ENCODE results near the gene BTBD9. TPM values are rescaled to one million over a fixed set of nuclear protein-coding genes. Genes with fewer than 3 reads are reported as not detected.

BTBD9 gene
- total and polyA plus RNA-seq, 5 donors from 2014 or later, result 11.6 to 79.7 (median 16.7) TPM

- Histone ChIP-seq H3K27ac (ENCODE audit: insufficient read depth, low read length, poor library complexity, severe bottlenecking) (no peak overlapping the region), H3K36me3 (ENCODE audit: control insufficient read depth, insufficient read depth, low read length) (peaks cover 20% of the 10 kb centered on the region), H3K27me3 (ENCODE audit: control insufficient read depth, insufficient read depth, low read length) (no peaks in the 10 kb centered on the region), H3K4me1 (ENCODE audit: control insufficient read depth, insufficient read depth, low read length, poor library complexity, severe bottlenecking) (no peaks in the 10 kb centered on the region), H3K9me3 (ENCODE audit: control insufficient read depth in 2 of 2, low read length in 2 of 2) (no peaks in the 10 kb centered on the region), H3K4me3 (ENCODE audit: low read depth, low read length) (no peak overlapping the region)
- no peak for ATAC-seq (ENCODE audit: low read depth in 2 of 2)
- Mint-ChIP-seq H3K9me3 (no peaks in the 10 kb centered on the region), H3K27ac (no peak overlapping the region), H3K4me1 (peaks cover 0 to 9% (median 6%) of the 10 kb centered on the region in 4 donors), H3K4me3 (no peak overlapping the region), H3K27me3 (no peaks in the 10 kb centered on the region), H3K36me3 (peaks cover 43% of the 10 kb centered on the region)
- DNase-seq, result no peak
Measured at GRCh38 chr6:38580030-38580429, 59.7 kb downstream of the BTBD9 start.

DNA sequence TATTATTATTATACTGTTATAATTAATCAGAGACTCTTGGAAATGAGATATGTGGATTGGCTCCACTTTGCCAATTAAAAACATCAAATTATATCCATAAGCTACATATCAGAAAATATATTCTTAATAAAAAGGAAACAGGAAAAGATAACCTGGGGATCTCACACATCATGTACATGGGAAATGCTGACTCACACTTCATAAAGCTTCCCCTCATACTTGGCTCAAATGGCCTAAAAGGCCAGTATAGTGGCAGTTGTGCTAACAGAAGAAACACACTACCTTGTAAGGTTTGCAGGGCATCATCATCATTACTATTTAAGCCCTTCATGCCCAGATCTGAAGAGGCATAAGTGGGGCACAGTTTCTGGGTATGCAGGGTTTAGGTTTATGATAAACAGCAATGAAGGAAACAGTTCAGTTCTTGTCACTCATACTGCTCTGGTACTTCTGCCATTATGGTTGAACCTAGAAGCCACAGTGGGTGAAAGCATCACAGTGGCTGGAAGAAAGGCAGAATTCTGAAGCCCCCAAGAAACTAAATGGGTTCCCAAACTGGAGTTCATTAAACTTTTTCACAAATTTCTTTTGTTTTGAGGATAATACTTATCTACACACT, 60.6 kb downstream of the BTBD9 start:
- no peak for ATAC-seq (ENCODE audit: low read depth in 2 of 2)
- Histone ChIP-seq H3K4me3 (ENCODE audit: low read depth, low read length) (no peak overlapping the region), H3K27me3 (ENCODE audit: control insufficient read depth, insufficient read depth, low read length) (no peaks in the 10 kb centered on the region), H3K27ac (ENCODE audit: insufficient read depth, low read length, poor library complexity, severe bottlenecking) (no peak overlapping the region), H3K4me1 (ENCODE audit: control insufficient read depth, insufficient read depth, low read length, poor library complexity, severe bottlenecking) (no peaks in the 10 kb centered on the region), H3K36me3 (ENCODE audit: control insufficient read depth, insufficient read depth, low read length) (peaks cover 16% of the 10 kb centered on the region), H3K9me3 (ENCODE audit: control insufficient read depth in 2 of 2, low read length in 2 of 2) (no peaks in the 10 kb centered on the region)
- Mint-ChIP-seq H3K27ac (no peak overlapping the region), H3K36me3 (peaks cover 45% of the 10 kb centered on the region), H3K27me3 (no peaks in the 10 kb centered on the region), H3K4me3 (no peak overlapping the region), H3K9me3 (no peaks in the 10 kb centered on the region), H3K4me1 (peaks cover 0 to 9% (median 6%) of the 10 kb centered on the region in 4 donors)
- no peak for DNase-seq

- Mint-ChIP-seq H3K36me3 (peaks cover 50% of the 10 kb centered on the region), H3K9me3 (peaks cover 0 to 1% (median 0%) of the 10 kb centered on the region in 7 donors), H3K27ac (peak overlapping the region in 2 of 3 donors; percentile 66 to 75), H3K27me3 (no peaks in the 10 kb centered on the region), H3K4me1 (peaks cover 5 to 13% (median 10%) of the 10 kb centered on the region in 4 donors), H3K4me3 (no peak overlapping the region)
- DNase-seq (no peak), ATAC-seq (ENCODE audit: low read depth in 2 of 2) (no peak)
- H3K4me3 ChIP-seq (ENCODE audit: low read depth, low read length), result no peak overlapping the region
- no peaks in the 10 kb centered on the region for H3K27me3 ChIP-seq (ENCODE audit: control insufficient read depth, insufficient read depth, low read length)
- no peaks in the 10 kb centered on the region for H3K9me3 ChIP-seq (ENCODE audit: control insufficient read depth in 2 of 2, low read length in 2 of 2)
- peaks cover 15% of the 10 kb centered on the region for H3K36me3 ChIP-seq (ENCODE audit: control insufficient read depth, insufficient read depth, low read length)
- H3K27ac ChIP-seq (ENCODE audit: insufficient read depth, low read length, poor library complexity, severe bottlenecking), result no peak overlapping the region
- no peaks in the 10 kb centered on the region for H3K4me1 ChIP-seq (ENCODE audit: control insufficient read depth, insufficient read depth, low read length, poor library complexity, severe bottlenecking)
Measured at GRCh38 chr6:38578075-38578474, 61.7 kb downstream of the BTBD9 start.

GRCh38 chr6:38577492-38577891, 62.2 kb downstream of the BTBD9 start:
- Mint-ChIP-seq H3K9me3 (peaks cover 0 to 1% (median 0%) of the 10 kb centered on the region in 7 donors), H3K36me3 (peaks cover 50% of the 10 kb centered on the region), H3K4me3 (no peak overlapping the region), H3K27me3 (no peaks in the 10 kb centered on the region), H3K27ac (peak overlapping the region in 1 of 3 donors; percentile 75), H3K4me1 (peaks cover 6 to 13% (median 9%) of the 10 kb centered on the region in 4 donors)
- Histone ChIP-seq H3K4me1 (ENCODE audit: control insufficient read depth, insufficient read depth, low read length, poor library complexity, severe bottlenecking) (no peaks in the 10 kb centered on the region), H3K36me3 (ENCODE audit: control insufficient read depth, insufficient read depth, low read length) (peaks cover 15% of the 10 kb centered on the region), H3K27ac (ENCODE audit: insufficient read depth, low read length, poor library complexity, severe bottlenecking) (no peak overlapping the region), H3K9me3 (ENCODE audit: control insufficient read depth in 2 of 2, low read length in 2 of 2) (no peaks in the 10 kb centered on the region), H3K4me3 (ENCODE audit: low read depth, low read length) (no peak overlapping the region), H3K27me3 (ENCODE audit: control insufficient read depth, insufficient read depth, low read length) (no peaks in the 10 kb centered on the region)
- DNase-seq (no peak), ATAC-seq (ENCODE audit: low read depth in 2 of 2) (no peak)

DNA sequence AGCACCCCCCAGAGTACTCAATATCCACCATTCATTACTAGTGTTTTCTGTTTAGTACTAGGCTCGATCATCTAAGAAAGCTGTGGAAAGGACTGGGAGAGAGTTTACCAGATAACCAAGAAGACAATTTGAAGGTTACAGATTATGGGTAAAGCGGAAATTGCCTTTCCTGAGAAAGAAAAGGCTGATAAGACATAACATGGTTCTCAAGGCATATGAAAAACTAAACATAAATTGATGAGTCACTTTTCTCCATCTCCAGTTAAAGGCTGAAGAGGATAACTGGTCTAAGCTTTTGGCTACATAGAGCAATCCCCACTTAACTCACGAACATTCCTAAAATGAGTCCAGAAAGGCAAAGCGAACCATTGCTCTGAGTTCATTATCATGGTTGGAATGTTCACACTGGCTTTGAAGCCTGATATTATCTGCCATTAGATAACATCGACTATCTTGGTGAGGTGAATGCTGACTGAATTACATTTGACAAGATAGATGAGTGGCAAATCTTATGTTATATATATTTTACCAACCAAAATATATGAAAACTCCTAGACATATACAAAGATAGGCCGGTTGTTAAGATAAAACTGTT, 65.8 kb downstream of the BTBD9 start:
- Mint-ChIP-seq H3K27ac (peak overlapping the region; percentile 76 to 90 (median 89)), H3K4me1 (peaks cover 17 to 27% (median 21%) of the 10 kb centered on the region in 4 donors), H3K9me3 (peaks cover 0 to 1% (median 0%) of the 10 kb centered on the region in 7 donors), H3K36me3 (peaks cover 38% of the 10 kb centered on the region), H3K4me3 (no peak overlapping the region), H3K27me3 (no peaks in the 10 kb centered on the region)
- ATAC-seq (ENCODE audit: low read depth in 2 of 2), result no peak
- no peak overlapping the region for H3K27ac ChIP-seq (ENCODE audit: insufficient read depth, low read length, poor library complexity, severe bottlenecking)
- no peaks in the 10 kb centered on the region for H3K4me1 ChIP-seq (ENCODE audit: control insufficient read depth, insufficient read depth, low read length, poor library complexity, severe bottlenecking)
- H3K9me3 ChIP-seq (ENCODE audit: control insufficient read depth in 2 of 2, low read length in 2 of 2), result no peaks in the 10 kb centered on the region
- H3K27me3 ChIP-seq (ENCODE audit: control insufficient read depth, insufficient read depth, low read length), result no peaks in the 10 kb centered on the region
- no peaks in the 10 kb centered on the region for H3K36me3 ChIP-seq (ENCODE audit: control insufficient read depth, insufficient read depth, low read length)
- no peak overlapping the region for H3K4me3 ChIP-seq (ENCODE audit: low read depth, low read length)
- DNase-seq, result no peak

GRCh38 chr6:38572186-38572813, 67.4 kb downstream of the BTBD9 start:
- H3K27ac Mint-ChIP-seq, result peak overlapping the region; percentile 87 to 91 (median 91)
- DNase-seq (peak in 2 of 3 donors; percentile 70 to 85), ATAC-seq (ENCODE audit: low read depth in 2 of 2) (peak; percentile 98)
- Histone ChIP-seq H3K36me3 (ENCODE audit: control insufficient read depth, insufficient read depth, low read length) (peaks cover 4% of the 10 kb centered on the region), H3K27me3 (ENCODE audit: control insufficient read depth, insufficient read depth, low read length) (no peaks in the 10 kb centered on the region), H3K4me3 (ENCODE audit: low read depth, low read length) (peak overlapping the region; percentile 58), H3K4me1 (ENCODE audit: control insufficient read depth, insufficient read depth, low read length, poor library complexity, severe bottlenecking) (no peaks in the 10 kb centered on the region), H3K9me3 (ENCODE audit: control insufficient read depth in 2 of 2, low read length in 2 of 2) (no peaks in the 10 kb centered on the region), H3K27ac (ENCODE audit: insufficient read depth, low read length, poor library complexity, severe bottlenecking) (peak overlapping the region; percentile 60)
- H3K4me1 Mint-ChIP-seq, result peaks cover 13 to 27% (median 20%) of the 10 kb centered on the region in 4 donors
- peaks cover 0 to 1% (median 0%) of the 10 kb centered on the region in 7 donors for H3K9me3 Mint-ChIP-seq
- H3K4me3 Mint-ChIP-seq, result peak overlapping the region; percentile 0 to 69 (median 40)
- peaks cover 28% of the 10 kb centered on the region for H3K36me3 Mint-ChIP-seq
- no peaks in the 10 kb centered on the region for H3K27me3 Mint-ChIP-seq

GRCh38 chr6:38571721-38572120, 68.0 kb downstream of the BTBD9 start:
- no peaks in the 10 kb centered on the region for H3K27me3 ChIP-seq (ENCODE audit: control insufficient read depth, insufficient read depth, low read length)
- Mint-ChIP-seq H3K36me3 (peaks cover 27% of the 10 kb centered on the region), H3K4me1 (peaks cover 11 to 27% (median 19%) of the 10 kb centered on the region in 4 donors), H3K27me3 (no peaks in the 10 kb centered on the region), H3K9me3 (peaks cover 0 to 1% (median 0%) of the 10 kb centered on the region in 7 donors), H3K27ac (peak overlapping the region; percentile 87 to 91 (median 91)), H3K4me3 (peak overlapping the region; percentile 0 to 69 (median 40))
- ATAC-seq (ENCODE audit: low read depth in 2 of 2), result no peak
- H3K4me3 ChIP-seq (ENCODE audit: low read depth, low read length), result peak overlapping the region; percentile 58
- no peak for DNase-seq
- H3K36me3 ChIP-seq (ENCODE audit: control insufficient read depth, insufficient read depth, low read length), result peaks cover 4% of the 10 kb centered on the region
- peak overlapping the region; percentile 60 for H3K27ac ChIP-seq (ENCODE audit: insufficient read depth, low read length, poor library complexity, severe bottlenecking)
- no peaks in the 10 kb centered on the region for H3K9me3 ChIP-seq (ENCODE audit: control insufficient read depth in 2 of 2, low read length in 2 of 2)
- H3K4me1 ChIP-seq (ENCODE audit: control insufficient read depth, insufficient read depth, low read length, poor library complexity, severe bottlenecking), result no peaks in the 10 kb centered on the region

All from CD4-positive, CD25-positive, alpha-beta regulatory T cell (primary cell).